Cardiac septum (tissue), 1 donor: Measurements from ENCODE around the gene F7. TPM values are rescaled to one million over a fixed set of nuclear protein-coding genes. Genes with fewer than 3 reads are reported as not detected.
"Not testable (repeated sequence)": the region's sequence is repeated elsewhere in the genome, so short reads cannot be mapped to it uniquely, and the experiment has no call there.

Experiments
- DNase-seq: peaks from one replicate; pipeline ENCODE4 v3.0.0-alpha.2; 2020; ENCODE audit warnings: low spot score
- intact Hi-C: fragments of 100-400 bp; cut with DNase I; formaldehyde crosslinking; loops from one replicate; pipeline ENCODE4 v1.14.0; 2022
- total RNA-seq: library from RNA; stranded (reverse); fragmentation: NEBNext Ultra II Directional; extraction: Animal tissue kit (Norgen Biotek cat#: 25700); gene quantifications from one replicate; pipeline ENCODE4 v1.2.1, GENCODE V29; 2021
- donor health status: DM: no; HTN: no; CAD: no.

F7 gene
- total RNA-seq, 1 donor from 2014 or later = 0.46 TPM

- DNase-seq = no peak
- intact Hi-C loops = no loop called here
Measured at GRCh38 chr13:113069861-113070805, 35.5 kb upstream of the F7 start.

- intact Hi-C loops = no loop called here
- DNase-seq = no peak
Measured at GRCh38 chr13:113070855-113071254, 34.7 kb upstream of the F7 start.

- no peak for DNase-seq
- intact Hi-C loops = no loop called here
Measured at GRCh38 chr13:113072376-113072775, 33.2 kb upstream of the F7 start.

- intact Hi-C loops = no loop called here
- no peak for DNase-seq
Measured at GRCh38 chr13:113073942-113074341, 31.6 kb upstream of the F7 start.

- intact Hi-C loops = no loop called here
- no peak for DNase-seq
Measured at GRCh38 chr13:113074401-113074800, 31.2 kb upstream of the F7 start.

- DNase-seq = no peak
- intact Hi-C loops = no loop called here
Measured at GRCh38 chr13:113074876-113075275, 30.7 kb upstream of the F7 start.

GRCh38 chr13:113075711-113076110 lies 29.9 kb upstream of the F7 start:
- intact Hi-C loops = no loop called here
- DNase-seq = no peak

- intact Hi-C loops = no loop called here
- no peak for DNase-seq
Measured at GRCh38 chr13:113076681-113077401, 28.8 kb upstream of the F7 start.

GRCh38 chr13:113077566-113077952 lies 28.0 kb upstream of the F7 start:
- intact Hi-C loops = no loop called here
- no peak for DNase-seq

- intact Hi-C loops = no loop called here
- DNase-seq = no peak
Measured at GRCh38 chr13:113077953-113078901, 27.4 kb upstream of the F7 start.

GRCh38 chr13:113078902-113079780 lies 26.4 kb upstream of the F7 start:
- DNase-seq = no peak
- intact Hi-C loops = no loop called here

GRCh38 chr13:113079781-113080080 lies 25.9 kb upstream of the F7 start:
- DNase-seq, intact Hi-C loops: not testable (repeated sequence)

GRCh38 chr13:113080361-113080831 lies 25.2 kb upstream of the F7 start:
- no peak for DNase-seq
- intact Hi-C loops = no loop called here

GRCh38 chr13:113080901-113081521 lies 24.6 kb upstream of the F7 start:
- no peak for DNase-seq
- intact Hi-C loops = no loop called here

- intact Hi-C loops = no loop called here
- no peak for DNase-seq
Measured at GRCh38 chr13:113082198-113083021, 23.2 kb upstream of the F7 start.

GRCh38 chr13:113083022-113083373 lies 22.6 kb upstream of the F7 start:
- intact Hi-C loops = no loop called here
- no peak for DNase-seq

- no peak for DNase-seq
- intact Hi-C loops = no loop called here
Measured at GRCh38 chr13:113083402-113084061, 22.1 kb upstream of the F7 start.
